CMK (cell line): ENCODE results near the gene HCFC1R1.

Source experiments
- DNase-seq: peaks from one replicate; pipeline ENCODE4 v3.0.0-alpha.2; 2010; ENCODE audit warnings: low read depth

The HCFC1R1 gene

GRCh38 chr16:3000540-3000939, 23.2 kb downstream of the HCFC1R1 start:
- DNase-seq, result no peak

- DNase-seq, result no peak
Measured at GRCh38 chr16:2999929-3000328, 23.8 kb downstream of the HCFC1R1 start.

- no peak for DNase-seq
Measured at GRCh38 chr16:2996298-2996697, 27.4 kb downstream of the HCFC1R1 start.

- no peak for DNase-seq
Measured at GRCh38 chr16:2992383-2993081, 31.2 kb downstream of the HCFC1R1 start.

- DNase-seq, result no peak
Measured at GRCh38 chr16:2991566-2992261, 32.0 kb downstream of the HCFC1R1 start.

GRCh38 chr16:2990891-2991290, 32.9 kb downstream of the HCFC1R1 start:
- no peak for DNase-seq

- DNase-seq, result no peak
Measured at GRCh38 chr16:2988590-2989099, 35.1 kb downstream of the HCFC1R1 start.

GRCh38 chr16:2987833-2988232, 35.9 kb downstream of the HCFC1R1 start:
- DNase-seq, result no peak

- DNase-seq, result no peak
Measured at GRCh38 chr16:2987286-2987685, 36.5 kb downstream of the HCFC1R1 start.

GRCh38 chr16:2986623-2987188, 37.0 kb downstream of the HCFC1R1 start:
- DNase-seq, result no peak

- no peak for DNase-seq
Measured at GRCh38 chr16:2985893-2986355, 37.8 kb downstream of the HCFC1R1 start.

- DNase-seq, result no peak
Measured at GRCh38 chr16:2985462-2985861, 38.3 kb downstream of the HCFC1R1 start.

GRCh38 chr16:2983706-2984136, 40.0 kb downstream of the HCFC1R1 start:
- DNase-seq, result no peak

- DNase-seq, result no peak
Measured at GRCh38 chr16:2982402-2982801, 41.3 kb downstream of the HCFC1R1 start.

- DNase-seq, result no peak
Measured at GRCh38 chr16:2981899-2982250, 41.9 kb downstream of the HCFC1R1 start.

GRCh38 chr16:2981177-2981898, 42.4 kb downstream of the HCFC1R1 start:
- peak; percentile 62 for DNase-seq

- DNase-seq, result peak; percentile 70
Measured at GRCh38 chr16:2980227-2981176, 43.2 kb downstream of the HCFC1R1 start, which contains the start of gene PKMYT1. TSS of gene PKMYT1 (minus strand) at chr16:2980446. CDS start at chr16:2979657, 789 bp downstream.

- no peak for DNase-seq
Measured at GRCh38 chr16:2979669-2980226, 44.0 kb downstream of the HCFC1R1 start.

GRCh38 chr16:2977440-2977839, 46.3 kb downstream of the HCFC1R1 start:
- no peak for DNase-seq

GRCh38 chr16:2976673-2977072, 47.1 kb downstream of the HCFC1R1 start:
- no peak for DNase-seq

- DNase-seq, result no peak
Measured at GRCh38 chr16:2976201-2976600, 47.5 kb downstream of the HCFC1R1 start.
